HCT116 (cell line): Measurements from ENCODE around the gene F2RL1. TPM values are rescaled to one million over a fixed set of nuclear protein-coding genes. Genes with fewer than 3 reads are reported as not detected.

ENCODE experiments used
- ATAC-seq: fragments of 200-7000 bp; cut with Tn5 transposase; 2 replicates; pipeline ENCODE4 v1.9.1; 2020; ENCODE audit warnings: mild to moderate bottlenecking, moderate library complexity
- BruUV-seq: library from RNA; stranded (reverse); fragments of 400-500 nt; replicated peaks from 2 replicates; lab custom pipeline; 2021; lab: Mats Ljungman, UMichigan
- CTCF ChIA-PET: fragments of 300-600 bp; sonication (Branson Sonifier 250); formaldehyde crosslinking; loops from one replicate; lab custom pipeline; 2021; ENCODE audit warnings: antibody characterized with exemption; lab: Charles Lee
- POLR2A ChIA-PET: fragments of 300-600, 350-600 bp; sonication (Branson Sonifier 250); formaldehyde crosslinking; loops from one replicate; lab custom pipeline; 2021; ENCODE audit warnings: antibody characterized with exemption; lab: Charles Lee
- RAD21 ChIA-PET, 2 experiments: fragments of 300-600 bp; sonication (Branson Sonifier 250); formaldehyde crosslinking; loops; one replicate each; lab custom pipeline; 2023; ENCODE audit warnings: low total read pairs in 2 of 2; ENCODE audit not compliant: uncharacterized antibody in 2 of 2, unreplicated experiment in 2 of 2, low non-redundant PET in 1 of 2; lab: Charles Lee
- DNase-seq: peaks from one replicate; pipeline ENCODE4 v3.0.0-alpha.2; 2010; ENCODE audit warnings: low read depth, low spot score
- H2AFZ ChIP-seq: fragments of 200-600 bp; shearing (Covaris generic), sonication (generic); 2 replicates; pipeline ENCODE4 v1.6.1; 2017; ENCODE audit warnings: low read depth, mixed run types, mixed read lengths, antibody characterized with exemption, low read length; ENCODE audit not compliant: poor library complexity, severe bottlenecking
- H3K27ac ChIP-seq: 2 replicates; pipeline ENCODE4 v1.5.1; 2012; ENCODE audit warnings: low read depth, low read length
- H3K27me3 ChIP-seq: fragments of 200-600 bp; sonication (generic); 2 replicates; pipeline ENCODE4 v1.6.1; 2016; ENCODE audit warnings: mixed run types, low read length, mixed read lengths; ENCODE audit not compliant: insufficient read depth
- H3K36me3 ChIP-seq, 2 experiments: fragments of 200-500 bp in 1 of 2; fragments of 200-600 bp in 1 of 2; sonication (Bioruptor generic) in 1 of 2; sonication (generic) in 1 of 2; 2 replicates each; pipeline versions ENCODE4 v1.5.1 to v1.6.1; 2014 to 2016; ENCODE audit warnings: low read length in 2 of 2, inconsistent platforms in 1 of 2, mixed read lengths in 1 of 2, mixed run types in 1 of 2; ENCODE audit not compliant: insufficient read depth in 2 of 2, control insufficient read depth in 1 of 2
- H3K4me1 ChIP-seq, 2 experiments: fragments of 200-600 bp in 1 of 2; sonication (generic) in 1 of 2; 2 replicates each; pipeline versions ENCODE4 v1.5.1 to v1.6.1; 2012 to 2017; ENCODE audit warnings: low read length in 2 of 2, inconsistent platforms in 1 of 2, mild to moderate bottlenecking in 1 of 2, mixed read lengths in 1 of 2, mixed run types in 1 of 2, moderate library complexity in 1 of 2; ENCODE audit not compliant: insufficient read depth in 2 of 2, control insufficient read depth in 1 of 2
- H3K4me2 ChIP-seq: fragments of 200-600 bp; sonication (generic); 2 replicates; pipeline ENCODE4 v1.6.1; 2017; ENCODE audit warnings: mixed run types, low read length, mixed read lengths
- H3K4me3 ChIP-seq, 2 experiments: fragments of 200-600 bp in 1 of 2; sonication (generic) in 1 of 2; replicated peaks in 1 of 2; 2 replicates each; pipeline ENCODE4 v1.5.1; 2011 to 2016; ENCODE audit warnings: low read length in 2 of 2, control low read depth in 1 of 2, low read depth in 1 of 2, mild to moderate bottlenecking in 1 of 2, mixed read lengths in 1 of 2, mixed run types in 1 of 2
- H3K79me2 ChIP-seq: fragments of 200-600 bp; sonication (generic); 2 replicates; pipeline ENCODE4 v1.6.1; 2017; ENCODE audit warnings: mild to moderate bottlenecking, mixed run types, low read length, moderate library complexity, mixed read lengths; ENCODE audit not compliant: insufficient read depth
- H3K9ac ChIP-seq: fragments of 200-600 bp; sonication (generic); 2 replicates; pipeline ENCODE4 v1.6.1; 2016; ENCODE audit warnings: low read length, mixed read lengths
- H3K9me2 ChIP-seq: fragments of 200-600 bp; sonication (generic), shearing (Covaris generic); 2 replicates; pipeline ENCODE4 v1.6.1; 2017; ENCODE audit warnings: mixed run types, mild to moderate bottlenecking, moderate library complexity; ENCODE audit not compliant: insufficient read depth
- H3K9me3 ChIP-seq, 2 experiments: fragments of 200-500 bp in 1 of 2; fragments of 200-600 bp in 1 of 2; sonication (Bioruptor generic) in 1 of 2; sonication (generic) in 1 of 2; 2 replicates each; pipeline ENCODE4 v1.6.1; 2014 to 2017; ENCODE audit warnings: low read length in 2 of 2, mixed read lengths in 2 of 2, inconsistent platforms in 1 of 2, low read depth in 1 of 2, mild to moderate bottlenecking in 1 of 2, mixed run types in 1 of 2, moderate library complexity in 1 of 2; ENCODE audit not compliant: control insufficient read depth in 1 of 2, insufficient read depth in 1 of 2
- H4K20me1 ChIP-seq: fragments of 200-600 bp; sonication (generic), shearing (Covaris generic); 2 replicates; pipeline ENCODE4 v1.6.1; 2017; ENCODE audit warnings: mixed run types, mild to moderate bottlenecking, moderate library complexity; ENCODE audit not compliant: insufficient read depth
- ATF3 ChIP-seq: IDR thresholded peaks from 2 replicates; pipeline ENCODE4 v1.6.1; 2012
- CBX3 ChIP-seq: IDR thresholded peaks from 2 replicates; pipeline ENCODE4 v1.6.1; 2012; ENCODE audit warnings: low read depth
- CEBPB ChIP-seq: IDR thresholded peaks from 2 replicates; pipeline ENCODE4 v1.6.1; 2012; ENCODE audit warnings: low read depth
- EGR1 ChIP-seq: IDR thresholded peaks from 2 replicates; pipeline ENCODE4 v1.6.1; 2012; ENCODE audit warnings: low read depth
- ELF1 ChIP-seq: IDR thresholded peaks from 2 replicates; pipeline ENCODE4 v1.6.1; 2012; ENCODE audit warnings: low read depth, borderline replicate concordance
- EZH2 ChIP-seq: fragments of 200-600 bp; sonication (generic); IDR thresholded peaks from 2 replicates; pipeline ENCODE4 v1.6.1; 2017; ENCODE audit warnings: antibody characterized with exemption, mixed run types
- FOSL1 ChIP-seq: IDR thresholded peaks from 2 replicates; pipeline ENCODE4 v1.6.1; 2012; ENCODE audit warnings: low read depth
- MAX ChIP-seq: IDR thresholded peaks from 2 replicates; pipeline ENCODE4 v1.6.1; 2012
- POLR2A ChIP-seq: IDR thresholded peaks from 2 replicates; pipeline ENCODE4 v1.7.0; 2011; ENCODE audit warnings: borderline replicate concordance; ENCODE audit not compliant: insufficient read depth, insufficient read length; ENCODE audit errors: extremely low read depth
- POLR2AphosphoS5 ChIP-seq: IDR thresholded peaks from 2 replicates; pipeline ENCODE4 v1.6.1; 2011; ENCODE audit warnings: mild to moderate bottlenecking, low read depth, low read length, moderate library complexity
- RAD21 ChIP-seq: IDR thresholded peaks from 2 replicates; pipeline ENCODE4 v1.6.1; 2012; ENCODE audit warnings: low read depth, mild to moderate bottlenecking
- REST ChIP-seq: IDR thresholded peaks from 2 replicates; pipeline ENCODE4 v1.6.1; 2012; ENCODE audit warnings: low read depth
- SIN3A ChIP-seq: IDR thresholded peaks from 2 replicates; pipeline ENCODE4 v1.6.1; 2012; ENCODE audit warnings: low read depth
- SP1 ChIP-seq: IDR thresholded peaks from 2 replicates; pipeline ENCODE4 v1.6.1; 2012; ENCODE audit warnings: low read depth
- SRF ChIP-seq: IDR thresholded peaks from 2 replicates; pipeline ENCODE4 v1.6.1; 2012; ENCODE audit warnings: low read depth
- TCF7L2 ChIP-seq: IDR thresholded peaks from 2 replicates; pipeline ENCODE4 v1.7.0; 2011; ENCODE audit warnings: borderline replicate concordance, inconsistent platforms; ENCODE audit not compliant: insufficient read depth, insufficient read length; ENCODE audit errors: extremely low read depth
- YY1 ChIP-seq: IDR thresholded peaks from 2 replicates; pipeline ENCODE4 v1.6.1; 2011; ENCODE audit warnings: low read length, low read depth, moderate library complexity, mild to moderate bottlenecking; ENCODE audit not compliant: insufficient replicate concordance; ENCODE audit errors: extremely low read depth
- ZNF274 ChIP-seq: fragments of 200-500 bp; sonication (Bioruptor generic); IDR thresholded peaks from 2 replicates; pipeline ENCODE4 v1.6.1; 2014; ENCODE audit warnings: mild to moderate bottlenecking, low read depth, low read length, inconsistent platforms
- intact Hi-C: fragments of 100-400 bp; cut with micrococcal nuclease; formaldehyde crosslinking; loops from 2 replicates; pipeline ENCODE4 v1.10.0; 2022
- total RNA-seq: library from RNA; stranded (reverse); gene quantifications from one replicate; pipeline ENCODE4 v1.2.1, GENCODE V29; 2021; ENCODE audit not compliant: unreplicated experiment
- TF ChIP-seq, protein P1 (sequence below), 3 experiments: fragments of 200-600 bp in 1 of 3; sonication (generic) in 1 of 3; IDR thresholded peaks in 2 of 3; conservative IDR thresholded peaks in 1 of 3; 2 replicates each; pipeline ENCODE4 v1.5.1; 2012 to 2017; ENCODE audit warnings: low read depth in 2 of 3, low read length in 2 of 3, antibody characterized with exemption in 1 of 3, borderline replicate concordance in 1 of 3, control low read depth in 1 of 3, mild to moderate bottlenecking in 1 of 3, mixed read lengths in 1 of 3, mixed run types in 1 of 3, moderate library complexity in 1 of 3; ENCODE audit not compliant: insufficient read depth in 1 of 3
- TF ChIP-seq, protein P2 (sequence below): IDR thresholded peaks from 2 replicates; pipeline ENCODE4 v1.6.1; 2011; ENCODE audit warnings: mild to moderate bottlenecking, low read length, moderate library complexity; ENCODE audit not compliant: insufficient replicate concordance; ENCODE audit errors: extremely low read depth

The F2RL1 gene
- total RNA-seq, 1 experiment from 2014 or later = 119 TPM

GRCh38 chr5:76866503-76866902 lies 47.7 kb downstream of the F2RL1 start:
- RAD21 ChIA-PET = no interaction called here
- ATAC-seq (no peak), DNase-seq (no peak)
- Histone ChIP-seq H4K20me1 (no peaks in the 10 kb centered on the region), H3K9me3 (no peaks in the 10 kb centered on the region), H3K27ac (no peak overlapping the region), H3K9me2 (no peaks in the 10 kb centered on the region), H3K4me2 (no peak overlapping the region), H3K9ac (no peak overlapping the region), H3K4me1 (peaks cover 0 to 11% of the 10 kb centered on the region in 2 experiments; a peak in 3 of 4 replicates), H3K36me3 (no peaks in the 10 kb centered on the region), H2AFZ (peak overlapping the region; percentile 66), H3K4me3 (no peak overlapping the region), H3K27me3 (no peaks in the 10 kb centered on the region), H3K79me2 (no peaks in the 10 kb centered on the region)
- CTCF ChIA-PET = no interaction called here
- POLR2A ChIA-PET = no interaction called here
- no TSS peak for BruUV-seq
- TF ChIP-seq, protein P1, sequence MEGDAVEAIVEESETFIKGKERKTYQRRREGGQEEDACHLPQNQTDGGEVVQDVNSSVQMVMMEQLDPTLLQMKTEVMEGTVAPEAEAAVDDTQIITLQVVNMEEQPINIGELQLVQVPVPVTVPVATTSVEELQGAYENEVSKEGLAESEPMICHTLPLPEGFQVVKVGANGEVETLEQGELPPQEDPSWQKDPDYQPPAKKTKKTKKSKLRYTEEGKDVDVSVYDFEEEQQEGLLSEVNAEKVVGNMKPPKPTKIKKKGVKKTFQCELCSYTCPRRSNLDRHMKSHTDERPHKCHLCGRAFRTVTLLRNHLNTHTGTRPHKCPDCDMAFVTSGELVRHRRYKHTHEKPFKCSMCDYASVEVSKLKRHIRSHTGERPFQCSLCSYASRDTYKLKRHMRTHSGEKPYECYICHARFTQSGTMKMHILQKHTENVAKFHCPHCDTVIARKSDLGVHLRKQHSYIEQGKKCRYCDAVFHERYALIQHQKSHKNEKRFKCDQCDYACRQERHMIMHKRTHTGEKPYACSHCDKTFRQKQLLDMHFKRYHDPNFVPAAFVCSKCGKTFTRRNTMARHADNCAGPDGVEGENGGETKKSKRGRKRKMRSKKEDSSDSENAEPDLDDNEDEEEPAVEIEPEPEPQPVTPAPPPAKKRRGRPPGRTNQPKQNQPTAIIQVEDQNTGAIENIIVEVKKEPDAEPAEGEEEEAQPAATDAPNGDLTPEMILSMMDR (IDR thresholded peaks at IDR 0.05 in 2 of 3, conservative IDR thresholded peaks at IDR 0.05 in 1 of 3; ENCODE audit: borderline replicate concordance in 1 of 3, insufficient read depth in 1 of 3, low read depth in 2 of 3, low read length in 2 of 3) = no peak
- TF ChIP-seq SIN3A (no peak), SP1 (no peak), ZNF274 (no peak), EGR1 (no peak), REST (no peak), POLR2A (no peak), MAX (no peak), YY1 (no peak), RAD21 (no peak), TCF7L2 (no peak), EZH2 (no peak), FOSL1 (no peak), CBX3 (no peak), ATF3 (no peak), CEBPB (no peak), SRF (no peak), POLR2AphosphoS5 (no peak), ELF1 (no peak)
- TF ChIP-seq, protein P2, sequence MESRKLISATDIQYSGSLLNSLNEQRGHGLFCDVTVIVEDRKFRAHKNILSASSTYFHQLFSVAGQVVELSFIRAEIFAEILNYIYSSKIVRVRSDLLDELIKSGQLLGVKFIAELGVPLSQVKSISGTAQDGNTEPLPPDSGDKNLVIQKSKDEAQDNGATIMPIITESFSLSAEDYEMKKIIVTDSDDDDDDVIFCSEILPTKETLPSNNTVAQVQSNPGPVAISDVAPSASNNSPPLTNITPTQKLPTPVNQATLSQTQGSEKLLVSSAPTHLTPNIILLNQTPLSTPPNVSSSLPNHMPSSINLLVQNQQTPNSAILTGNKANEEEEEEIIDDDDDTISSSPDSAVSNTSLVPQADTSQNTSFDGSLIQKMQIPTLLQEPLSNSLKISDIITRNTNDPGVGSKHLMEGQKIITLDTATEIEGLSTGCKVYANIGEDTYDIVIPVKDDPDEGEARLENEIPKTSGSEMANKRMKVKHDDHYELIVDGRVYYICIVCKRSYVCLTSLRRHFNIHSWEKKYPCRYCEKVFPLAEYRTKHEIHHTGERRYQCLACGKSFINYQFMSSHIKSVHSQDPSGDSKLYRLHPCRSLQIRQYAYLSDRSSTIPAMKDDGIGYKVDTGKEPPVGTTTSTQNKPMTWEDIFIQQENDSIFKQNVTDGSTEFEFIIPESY = no peak
- intact Hi-C loops = loop anchor here (5.0 kb wide), 2 partner anchors 264 to 276 kb away; no protein-coding TSS in a partner anchor
